ENCODE data around the gene GPS2. TPM values are rescaled to one million over a fixed set of nuclear protein-coding genes. Genes with fewer than 3 reads are reported as not detected.

The GPS2 gene, protein sequence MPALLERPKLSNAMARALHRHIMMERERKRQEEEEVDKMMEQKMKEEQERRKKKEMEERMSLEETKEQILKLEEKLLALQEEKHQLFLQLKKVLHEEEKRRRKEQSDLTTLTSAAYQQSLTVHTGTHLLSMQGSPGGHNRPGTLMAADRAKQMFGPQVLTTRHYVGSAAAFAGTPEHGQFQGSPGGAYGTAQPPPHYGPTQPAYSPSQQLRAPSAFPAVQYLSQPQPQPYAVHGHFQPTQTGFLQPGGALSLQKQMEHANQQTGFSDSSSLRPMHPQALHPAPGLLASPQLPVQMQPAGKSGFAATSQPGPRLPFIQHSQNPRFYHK
- 100 to 1,000 TPM; 132 to 146 (median 133) TPM for total RNA-seq
- total RNA-seq (2013), result 85.2 TPM

DNA sequence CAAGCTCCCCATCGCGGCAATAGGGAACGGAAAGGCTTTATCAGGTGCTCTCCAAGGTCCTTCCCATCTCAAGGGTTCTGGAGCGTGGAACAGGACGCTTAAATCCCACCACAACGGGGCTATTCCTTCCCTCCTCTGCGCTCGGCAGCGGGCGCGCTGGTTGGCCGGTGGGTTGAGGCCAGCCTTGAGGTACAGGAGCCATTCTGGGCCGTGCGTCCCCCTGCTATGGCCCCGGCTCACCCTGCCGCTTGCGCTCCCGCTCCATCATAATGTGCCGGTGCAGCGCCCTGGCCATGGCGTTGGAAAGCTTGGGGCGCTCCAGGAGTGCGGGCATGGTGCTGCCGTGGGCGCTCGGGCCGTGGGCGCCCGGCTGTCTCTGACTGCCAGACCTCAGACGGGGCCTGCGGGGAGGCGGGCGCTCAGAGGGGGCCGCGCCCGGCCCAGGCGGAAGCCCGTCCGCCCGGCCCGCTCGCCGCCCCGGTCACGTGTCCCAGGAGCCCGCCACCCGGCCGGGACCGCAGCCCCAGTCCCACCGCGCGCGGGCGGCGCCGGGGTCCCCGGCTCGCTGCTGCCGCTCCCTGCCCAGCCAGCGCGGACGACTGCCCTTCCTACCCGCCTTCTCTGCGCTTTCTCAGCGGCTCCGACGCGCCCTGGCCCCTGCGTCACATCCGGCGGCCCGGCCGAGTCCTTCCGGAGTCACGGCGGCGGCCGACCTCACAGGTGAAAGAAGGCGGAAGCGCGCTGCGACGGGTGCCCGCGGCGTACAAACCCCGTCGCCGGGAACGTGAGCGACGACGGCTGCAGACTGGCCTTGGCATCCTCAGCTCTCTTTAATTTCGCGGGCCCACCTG is at the start of gene GPS2:
TSS of gene GPS2 (minus strand) at position 642 of the 851 bp plus-strand sequence. CDS start at position 334, 308 bp downstream.
- H3K27me3 Mint-ChIP-seq (ENCODE audit: low read depth in 2 of 2), result no peaks in the 10 kb centered on the region
- Histone ChIP-seq H3K4me1 (ENCODE audit: control insufficient read depth, insufficient read depth, low read length) (peaks cover 44% of the 10 kb centered on the region), H3K36me3 (ENCODE audit: control insufficient read depth, insufficient read depth, low read length) (peaks cover 48% of the 10 kb centered on the region), H3K9me3 (ENCODE audit: control insufficient read depth, insufficient read depth, low read length) (no peaks in the 10 kb centered on the region), H3K4me3 (ENCODE audit: low read length) (peak within 1 kb of the TSS; percentile 66), H3K27ac (ENCODE audit: low read length) (peak within 1 kb of the TSS; percentile 86), H3K27me3 (ENCODE audit: control insufficient read depth, insufficient read depth, low read length) (no peaks in the 10 kb centered on the region)
- peak within 1 kb of the TSS; percentile 97 for H3K4me3 Mint-ChIP-seq
- peaks cover 34 to 57% of the 10 kb centered on the region in 2 donors for H3K4me1 Mint-ChIP-seq
- intact Hi-C loops (cut with micrococcal nuclease), result loop anchor here (2.0 kb wide), 1 partner anchor 14 kb away; the partner anchor contains the start of gene NEURL4
- H3K36me3 Mint-ChIP-seq, result peaks cover 12% of the 10 kb centered on the region
- peak; percentile 83 to 87 (median 86) for ATAC-seq
- H3K27ac Mint-ChIP-seq, result peak within 1 kb of the TSS; percentile 91 to 99
- H3K9me3 Mint-ChIP-seq, result no peaks in the 10 kb centered on the region
- peak; percentile 94 to 95 for DNase-seq
- TF ChIP-seq, protein P1, sequence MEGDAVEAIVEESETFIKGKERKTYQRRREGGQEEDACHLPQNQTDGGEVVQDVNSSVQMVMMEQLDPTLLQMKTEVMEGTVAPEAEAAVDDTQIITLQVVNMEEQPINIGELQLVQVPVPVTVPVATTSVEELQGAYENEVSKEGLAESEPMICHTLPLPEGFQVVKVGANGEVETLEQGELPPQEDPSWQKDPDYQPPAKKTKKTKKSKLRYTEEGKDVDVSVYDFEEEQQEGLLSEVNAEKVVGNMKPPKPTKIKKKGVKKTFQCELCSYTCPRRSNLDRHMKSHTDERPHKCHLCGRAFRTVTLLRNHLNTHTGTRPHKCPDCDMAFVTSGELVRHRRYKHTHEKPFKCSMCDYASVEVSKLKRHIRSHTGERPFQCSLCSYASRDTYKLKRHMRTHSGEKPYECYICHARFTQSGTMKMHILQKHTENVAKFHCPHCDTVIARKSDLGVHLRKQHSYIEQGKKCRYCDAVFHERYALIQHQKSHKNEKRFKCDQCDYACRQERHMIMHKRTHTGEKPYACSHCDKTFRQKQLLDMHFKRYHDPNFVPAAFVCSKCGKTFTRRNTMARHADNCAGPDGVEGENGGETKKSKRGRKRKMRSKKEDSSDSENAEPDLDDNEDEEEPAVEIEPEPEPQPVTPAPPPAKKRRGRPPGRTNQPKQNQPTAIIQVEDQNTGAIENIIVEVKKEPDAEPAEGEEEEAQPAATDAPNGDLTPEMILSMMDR (IDR thresholded peaks at IDR 0.05), result no peak
- WGBS (ENCODE audit: insufficient coverage), result under 1% methylated on average over 95 of the region's 95 CpGs

DNA sequence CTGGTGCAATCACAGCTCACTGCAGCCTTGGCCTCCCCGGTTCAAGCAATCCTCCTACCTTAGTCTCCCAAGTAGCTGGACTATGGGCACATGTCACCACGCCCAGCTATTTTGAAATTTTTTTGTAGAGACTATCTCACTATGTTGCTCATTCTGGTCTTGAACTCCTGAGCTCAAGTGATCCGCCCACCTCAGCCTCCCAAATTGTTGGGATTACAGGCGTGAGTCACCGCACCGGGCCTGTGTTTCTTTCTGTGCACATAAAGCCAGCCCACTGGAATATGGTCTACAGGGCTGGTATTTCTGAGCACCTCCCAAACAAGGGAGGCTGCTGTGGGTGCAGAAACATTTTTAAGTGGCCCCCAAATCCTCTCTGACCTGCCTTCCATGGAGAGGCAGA is 48.2 kb upstream of the GPS2 start:
- no peaks in the 10 kb centered on the region for H3K27me3 ChIP-seq (ENCODE audit: control insufficient read depth, insufficient read depth, low read length)
- no peak overlapping the region for H3K4me3 ChIP-seq (ENCODE audit: low read length)
- no peak overlapping the region for H3K4me3 Mint-ChIP-seq
- H3K9me3 Mint-ChIP-seq, result no peaks in the 10 kb centered on the region
- ATAC-seq (no peak), DNase-seq (no peak)
- no peaks in the 10 kb centered on the region for H3K36me3 ChIP-seq (ENCODE audit: control insufficient read depth, insufficient read depth, low read length)
- H3K27ac ChIP-seq (ENCODE audit: low read length), result no peak overlapping the region
- 95% methylated on average over 6 of the region's 6 CpGs for WGBS (ENCODE audit: insufficient coverage)
- TF ChIP-seq, protein P1 (IDR thresholded peaks at IDR 0.05), result no peak
- no peaks in the 10 kb centered on the region for H3K9me3 ChIP-seq (ENCODE audit: control insufficient read depth, insufficient read depth, low read length)
- no peaks in the 10 kb centered on the region for H3K36me3 Mint-ChIP-seq
- H3K27ac Mint-ChIP-seq, result no peak overlapping the region
- H3K27me3 Mint-ChIP-seq (ENCODE audit: low read depth in 2 of 2), result peaks cover 0 to 6% of the 10 kb centered on the region in 2 donors
- peaks cover 0 to 3% of the 10 kb centered on the region in 2 donors for H3K4me1 Mint-ChIP-seq
- H3K4me1 ChIP-seq (ENCODE audit: control insufficient read depth, insufficient read depth, low read length), result no peaks in the 10 kb centered on the region
- intact Hi-C loops (cut with micrococcal nuclease), result no loop called here

DNA sequence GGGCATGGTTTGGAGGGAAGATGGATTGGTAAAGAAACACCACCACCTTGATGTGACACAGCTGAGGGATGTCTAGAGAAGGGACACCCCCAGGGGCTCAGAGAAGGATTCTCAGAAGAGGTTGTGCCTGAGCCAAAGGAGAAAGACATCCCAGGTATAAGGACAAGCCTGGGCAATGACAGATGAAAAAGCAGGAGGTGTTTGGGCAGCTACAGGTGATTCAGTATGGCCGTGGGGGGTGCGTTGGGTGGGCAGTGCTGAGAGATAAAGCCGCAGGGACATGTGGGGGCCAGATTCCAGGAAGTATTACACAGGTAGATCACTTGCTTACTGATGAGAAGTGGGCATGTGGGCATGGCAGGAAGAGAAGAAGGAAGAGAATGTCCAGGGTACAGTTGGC is 46.7 kb upstream of the GPS2 start:
- no peaks in the 10 kb centered on the region for H3K36me3 Mint-ChIP-seq
- H3K36me3 ChIP-seq (ENCODE audit: control insufficient read depth, insufficient read depth, low read length), result no peaks in the 10 kb centered on the region
- peaks cover 0 to 3% of the 10 kb centered on the region in 2 donors for H3K4me1 Mint-ChIP-seq
- H3K27me3 ChIP-seq (ENCODE audit: control insufficient read depth, insufficient read depth, low read length), result no peaks in the 10 kb centered on the region
- no peak overlapping the region for H3K27ac ChIP-seq (ENCODE audit: low read length)
- WGBS (ENCODE audit: insufficient coverage), result 52% methylated on average over 3 of the region's 3 CpGs
- intact Hi-C loops (cut with micrococcal nuclease), result no loop called here
- no peaks in the 10 kb centered on the region for H3K9me3 Mint-ChIP-seq
- ATAC-seq (no peak), DNase-seq (no peak)
- H3K4me3 ChIP-seq (ENCODE audit: low read length), result no peak overlapping the region
- TF ChIP-seq, protein P1 (IDR thresholded peaks at IDR 0.05), result no peak
- no peaks in the 10 kb centered on the region for H3K9me3 ChIP-seq (ENCODE audit: control insufficient read depth, insufficient read depth, low read length)
- no peaks in the 10 kb centered on the region for H3K4me1 ChIP-seq (ENCODE audit: control insufficient read depth, insufficient read depth, low read length)
- peaks cover 0 to 6% of the 10 kb centered on the region in 2 donors for H3K27me3 Mint-ChIP-seq (ENCODE audit: low read depth in 2 of 2)
- no peak overlapping the region for H3K4me3 Mint-ChIP-seq
- H3K27ac Mint-ChIP-seq, result no peak overlapping the region
